Measurements from ENCODE around the gene SLAMF6.

Gene SLAMF6

DNA sequence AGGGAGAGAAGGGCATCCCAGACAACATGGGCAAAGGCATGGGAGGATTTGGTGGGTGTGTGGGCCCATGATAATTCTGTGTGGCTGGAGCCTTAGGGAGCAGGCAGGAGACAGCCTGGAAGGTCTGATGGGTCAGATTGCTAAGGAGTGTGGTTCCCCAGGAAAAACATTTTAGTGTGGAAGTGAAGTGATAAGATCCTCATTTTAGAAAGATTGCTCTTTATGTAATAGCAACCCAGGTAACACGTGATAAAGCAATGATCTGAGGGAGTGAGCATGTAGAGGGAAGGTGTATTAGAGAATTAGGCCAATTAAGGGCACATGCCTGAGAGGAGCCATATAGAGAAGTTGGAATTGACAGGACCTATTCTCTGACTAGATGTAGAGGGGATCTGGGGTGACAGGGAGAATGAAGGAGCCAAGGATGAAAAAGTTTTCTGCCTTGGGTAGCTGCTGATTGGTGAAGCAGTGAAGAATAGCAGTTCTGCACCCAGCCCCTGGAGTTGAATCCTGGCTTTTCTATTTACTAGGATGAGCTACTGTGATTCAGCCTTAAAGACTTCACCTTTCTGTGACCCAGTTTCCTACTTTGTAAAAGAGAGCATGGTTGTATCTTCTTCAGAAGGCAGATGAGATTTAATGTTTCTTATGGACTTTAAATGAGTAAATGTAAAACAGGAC is 18.7 kb upstream of the SLAMF6 start:
- FAIRE-seq: no peak
- DNase-seq (ENCODE audit: insufficient read length, low spot score): no peak
- TF ChIP-seq, protein P1, sequence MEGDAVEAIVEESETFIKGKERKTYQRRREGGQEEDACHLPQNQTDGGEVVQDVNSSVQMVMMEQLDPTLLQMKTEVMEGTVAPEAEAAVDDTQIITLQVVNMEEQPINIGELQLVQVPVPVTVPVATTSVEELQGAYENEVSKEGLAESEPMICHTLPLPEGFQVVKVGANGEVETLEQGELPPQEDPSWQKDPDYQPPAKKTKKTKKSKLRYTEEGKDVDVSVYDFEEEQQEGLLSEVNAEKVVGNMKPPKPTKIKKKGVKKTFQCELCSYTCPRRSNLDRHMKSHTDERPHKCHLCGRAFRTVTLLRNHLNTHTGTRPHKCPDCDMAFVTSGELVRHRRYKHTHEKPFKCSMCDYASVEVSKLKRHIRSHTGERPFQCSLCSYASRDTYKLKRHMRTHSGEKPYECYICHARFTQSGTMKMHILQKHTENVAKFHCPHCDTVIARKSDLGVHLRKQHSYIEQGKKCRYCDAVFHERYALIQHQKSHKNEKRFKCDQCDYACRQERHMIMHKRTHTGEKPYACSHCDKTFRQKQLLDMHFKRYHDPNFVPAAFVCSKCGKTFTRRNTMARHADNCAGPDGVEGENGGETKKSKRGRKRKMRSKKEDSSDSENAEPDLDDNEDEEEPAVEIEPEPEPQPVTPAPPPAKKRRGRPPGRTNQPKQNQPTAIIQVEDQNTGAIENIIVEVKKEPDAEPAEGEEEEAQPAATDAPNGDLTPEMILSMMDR (IDR thresholded peaks at IDR 0.05; ENCODE audit: insufficient read depth, missing control alignments): no peak

DNA sequence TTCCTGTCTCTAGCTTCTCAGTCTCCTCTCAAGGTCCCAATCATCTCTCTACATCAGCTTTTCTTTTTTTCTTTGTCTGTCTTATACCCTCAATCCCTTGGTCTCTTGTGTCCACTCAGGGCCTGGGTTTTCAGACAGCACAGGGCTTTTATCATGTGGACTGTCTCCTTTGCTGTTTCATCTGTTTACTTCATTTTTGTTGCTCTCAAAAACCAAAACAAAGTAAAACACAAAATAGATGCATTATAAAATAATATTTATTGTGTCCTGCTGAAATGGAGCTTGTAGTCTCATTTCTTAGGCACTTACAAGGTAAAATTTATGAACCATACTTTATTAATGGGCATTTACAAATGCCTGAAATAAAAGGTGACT is 17.8 kb upstream of the SLAMF6 start:
- DNase-seq (ENCODE audit: insufficient read length, low spot score): no peak
- FAIRE-seq: no peak
- TF ChIP-seq, protein P1 (IDR thresholded peaks at IDR 0.05; ENCODE audit: insufficient read depth, missing control alignments): no peak

DNA sequence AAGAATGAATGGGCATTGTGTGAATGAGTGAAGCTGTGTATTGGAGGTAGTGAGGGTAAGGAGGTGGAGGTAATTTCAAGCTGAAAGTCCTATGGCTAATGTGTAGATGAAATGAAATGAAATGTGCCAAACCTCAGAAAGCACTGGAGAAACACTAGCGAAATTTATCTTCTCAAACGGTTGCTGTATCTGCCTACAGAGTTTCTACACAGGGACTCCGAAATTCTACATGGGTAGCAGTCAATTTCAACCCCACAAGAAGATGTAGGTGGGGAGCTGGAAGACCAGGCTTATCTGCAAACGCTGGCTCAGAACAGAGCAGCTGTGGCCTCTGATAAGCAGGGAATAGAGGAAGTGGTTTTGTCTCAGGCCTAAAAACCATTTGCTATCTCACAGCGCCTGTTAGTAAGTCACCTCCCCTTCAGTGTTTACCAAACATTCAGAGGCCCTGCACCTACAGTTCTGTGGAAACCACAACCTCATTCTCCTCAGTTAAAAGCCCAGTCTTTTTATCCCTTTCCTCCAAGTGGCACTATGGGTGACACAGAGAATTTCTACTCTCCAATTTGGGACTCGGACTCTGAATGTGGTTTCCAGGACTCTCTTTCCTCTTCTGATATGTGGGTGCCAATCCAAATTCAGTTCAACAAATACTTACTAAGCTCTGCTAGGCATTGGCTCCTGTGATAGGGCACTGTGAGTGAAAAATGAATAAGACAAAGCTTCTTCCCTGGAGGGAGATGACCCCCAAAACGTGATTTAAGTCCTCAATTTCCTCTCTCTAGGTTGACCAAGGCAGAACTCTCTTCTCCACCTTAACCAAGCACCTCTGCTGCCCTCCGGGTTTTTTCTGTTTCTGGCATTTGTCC is 17.2 kb upstream of the SLAMF6 start:
- no peak for DNase-seq (ENCODE audit: insufficient read length, low spot score)
- FAIRE-seq: no peak
- TF ChIP-seq, protein P1 (IDR thresholded peaks at IDR 0.05; ENCODE audit: insufficient read depth, missing control alignments): no peak

DNA sequence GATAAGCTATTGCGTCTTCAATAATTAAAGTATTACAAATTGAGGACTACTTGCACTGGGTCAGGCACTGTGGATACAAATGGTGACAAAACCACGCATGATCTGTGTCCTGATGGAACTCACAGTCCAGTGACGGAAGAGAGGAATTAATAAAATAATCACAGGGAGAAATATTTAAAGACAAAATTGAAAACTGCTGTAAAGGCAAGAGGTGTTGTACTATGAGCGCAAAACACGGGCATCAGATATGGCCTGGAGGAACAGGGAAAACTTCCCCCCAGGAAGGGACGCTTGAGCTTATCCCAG is 16.6 kb upstream of the SLAMF6 start:
- FAIRE-seq (no peak), DNase-seq (ENCODE audit: insufficient read length, low spot score) (no peak)
- TF ChIP-seq, protein P1 (IDR thresholded peaks at IDR 0.05; ENCODE audit: insufficient read depth, missing control alignments): no peak

DNA sequence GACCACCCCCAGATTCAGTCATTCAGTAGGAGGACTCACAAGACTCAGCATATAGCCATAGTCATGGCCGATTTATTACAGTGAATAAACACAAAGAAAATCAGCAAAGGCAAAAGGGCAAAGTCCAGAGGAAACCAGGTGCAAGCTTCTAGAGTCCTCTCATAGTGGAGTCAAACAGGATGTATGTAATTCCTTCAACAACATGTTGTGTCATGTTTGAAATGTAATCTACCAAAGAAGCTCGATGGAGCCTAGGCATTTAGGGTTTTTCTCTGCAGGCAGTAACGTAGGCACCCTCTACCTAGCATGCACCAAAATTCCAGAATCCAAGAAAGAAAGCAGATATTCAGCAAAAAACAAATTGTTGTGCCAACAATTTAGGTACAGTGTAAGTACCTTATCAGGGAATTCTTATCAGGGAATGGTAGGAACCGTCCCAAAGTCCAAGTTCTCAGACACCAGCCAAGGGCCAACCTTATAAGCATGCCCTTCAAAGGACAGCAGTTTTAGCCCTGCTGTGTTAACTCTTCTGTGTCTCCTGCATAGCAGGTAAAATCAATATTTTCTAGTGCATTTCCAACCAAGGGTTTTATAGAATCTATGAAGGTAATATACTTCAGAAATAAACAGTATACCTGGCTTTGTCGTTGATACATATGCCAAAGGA is 16.1 kb upstream of the SLAMF6 start:
- TF ChIP-seq, protein P1 (IDR thresholded peaks at IDR 0.05; ENCODE audit: insufficient read depth, missing control alignments): no peak
- FAIRE-seq (no peak), DNase-seq (ENCODE audit: insufficient read length, low spot score) (no peak)

DNA sequence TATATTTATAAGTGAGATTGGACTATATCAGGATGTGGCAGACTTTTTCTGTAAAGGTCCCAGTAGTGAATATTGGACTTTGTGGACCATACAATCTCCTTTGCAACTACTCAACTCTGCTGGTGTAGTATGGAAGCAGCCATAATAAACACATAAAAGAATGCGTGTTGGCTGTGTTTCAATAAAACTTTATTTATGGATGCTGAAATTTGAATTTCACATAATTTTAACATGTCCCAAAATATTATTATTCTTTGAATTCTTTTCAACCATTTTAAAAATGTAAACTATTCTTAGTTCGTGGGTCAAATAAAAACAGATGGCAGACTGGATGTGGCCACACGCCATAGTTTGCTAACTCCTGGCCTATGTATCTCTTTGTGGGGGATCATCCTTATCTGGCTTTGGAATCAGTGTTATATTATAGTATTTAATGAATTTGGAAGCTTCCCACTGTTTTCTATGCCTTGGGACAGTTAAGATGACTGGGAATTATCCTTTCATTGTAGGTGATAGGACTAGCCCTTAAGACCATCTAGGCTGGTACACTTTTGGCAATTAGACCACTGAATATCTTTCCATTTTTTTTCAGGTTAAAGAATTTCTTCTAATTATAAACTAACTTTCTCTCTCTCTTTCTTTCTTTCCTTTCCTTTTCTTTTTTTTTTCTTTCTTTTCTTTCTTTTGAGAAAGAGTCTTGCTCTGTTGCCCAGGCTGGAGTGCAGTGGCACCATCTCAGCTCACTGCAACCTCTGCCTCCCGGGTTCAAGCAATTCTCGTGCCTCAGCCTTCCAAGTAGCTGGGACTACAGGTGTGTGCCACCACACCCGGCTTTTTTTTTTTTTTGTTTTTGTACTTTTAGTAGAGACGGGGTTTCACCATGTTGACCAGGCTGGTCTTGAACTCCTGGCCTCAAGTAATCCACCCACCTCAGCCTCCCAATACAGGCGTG is 14.9 kb upstream of the SLAMF6 start:
- FAIRE-seq (no peak), DNase-seq (ENCODE audit: insufficient read length, low spot score) (no peak)
- TF ChIP-seq, protein P1 (IDR thresholded peaks at IDR 0.05; ENCODE audit: insufficient read depth, missing control alignments): no peak

Measured in D721Med (cell line).